HG03575 (cell line): ENCODE measurements around the gene CFAP299.

Experiments
- ATAC-seq: cut with Tn5 transposase; IDR thresholded peaks from one replicate; pipeline ENCODE4 v1.9.1; 2021; ENCODE audit not compliant: unreplicated experiment, insufficient number of reproducible peaks, low FRiP score; ENCODE audit errors: extremely low read depth

The CFAP299 gene

GRCh38 chr4:80540349-80540748 lies 204.8 kb downstream of the CFAP299 start:
- ATAC-seq = no peak

- peak; percentile 75 for ATAC-seq
These were observed 205.4 kb downstream of the CFAP299 start for GRCh38 chr4:80540785-80541469.

GRCh38 chr4:80542747-80543146 lies 207.2 kb downstream of the CFAP299 start:
- no peak for ATAC-seq

GRCh38 chr4:80560337-80560736 lies 224.8 kb downstream of the CFAP299 start:
- no peak for ATAC-seq

- no peak for ATAC-seq
These were observed 230.8 kb downstream of the CFAP299 start for GRCh38 chr4:80566203-80566872.

GRCh38 chr4:80568891-80569290 lies 233.4 kb downstream of the CFAP299 start:
- no peak for ATAC-seq

GRCh38 chr4:80576796-80577195 lies 241.3 kb downstream of the CFAP299 start:
- no peak for ATAC-seq

GRCh38 chr4:80578001-80578400 lies 242.5 kb downstream of the CFAP299 start:
- ATAC-seq = no peak

- ATAC-seq = no peak
These were observed 250.0 kb downstream of the CFAP299 start for GRCh38 chr4:80585542-80585941.

GRCh38 chr4:80586716-80587115 lies 251.2 kb downstream of the CFAP299 start:
- ATAC-seq = no peak

- ATAC-seq = no peak
These were observed 252.4 kb downstream of the CFAP299 start for GRCh38 chr4:80587871-80588385.

- ATAC-seq = no peak
These were observed 257.4 kb downstream of the CFAP299 start for GRCh38 chr4:80592950-80593349.

GRCh38 chr4:80594701-80595100 lies 259.2 kb downstream of the CFAP299 start:
- no peak for ATAC-seq

GRCh38 chr4:80608281-80608980 lies 272.9 kb downstream of the CFAP299 start:
- ATAC-seq = no peak

GRCh38 chr4:80610199-80610598 lies 274.7 kb downstream of the CFAP299 start:
- ATAC-seq = no peak

- ATAC-seq = peak; percentile 95
These were observed 275.5 kb downstream of the CFAP299 start for GRCh38 chr4:80610845-80611677.

GRCh38 chr4:80611678-80611979 lies 276.1 kb downstream of the CFAP299 start:
- no peak for ATAC-seq

GRCh38 chr4:80613470-80613869 lies 277.9 kb downstream of the CFAP299 start:
- ATAC-seq = no peak

- no peak for ATAC-seq
These were observed 278.8 kb downstream of the CFAP299 start for GRCh38 chr4:80614319-80614718.
